HG03175 (cell line): ENCODE measurements around the gene GNG7.
"Not testable (repeated sequence)": the region's sequence is repeated elsewhere in the genome, so short reads cannot be mapped to it uniquely, and the experiment has no call there.

ENCODE experiments used
- ATAC-seq: cut with Tn5 transposase; IDR thresholded peaks from one replicate; pipeline ENCODE4 v1.9.1; 2021; ENCODE audit warnings: mild to moderate bottlenecking, moderate library complexity; ENCODE audit not compliant: unreplicated experiment

Gene GNG7

DNA sequence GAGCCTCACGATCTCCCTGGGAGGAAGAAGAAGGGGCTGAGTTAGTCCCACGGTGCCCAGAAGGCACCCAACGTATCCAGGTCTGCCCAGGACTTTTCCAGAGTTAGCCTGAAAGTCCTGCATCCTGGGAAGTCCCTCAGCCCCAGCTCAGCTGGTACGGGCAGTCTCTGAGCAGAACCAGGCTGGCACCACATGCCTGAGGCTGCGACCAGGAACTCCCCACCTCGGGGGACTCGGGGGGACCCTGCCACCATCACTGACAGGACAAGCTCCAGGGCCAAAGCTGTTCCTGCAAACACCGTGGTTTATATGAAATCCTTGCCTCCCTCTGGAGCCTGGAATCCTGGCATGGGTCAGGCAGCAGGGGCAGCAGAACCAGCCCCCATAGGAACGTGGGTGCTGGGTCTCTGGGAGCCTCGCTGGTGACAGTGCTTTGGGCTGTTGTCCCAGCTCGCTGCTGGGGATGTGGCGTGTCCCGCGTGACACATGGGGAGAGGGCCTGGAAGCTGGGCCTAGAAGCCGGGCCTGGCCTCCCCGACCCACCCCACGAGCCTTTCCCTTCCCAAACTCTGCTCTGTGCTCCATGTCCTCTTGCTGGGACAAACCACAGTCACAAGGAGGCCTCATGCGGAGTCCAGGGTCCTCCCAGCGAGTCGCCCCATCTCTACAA lies 55.5 kb downstream of the GNG7 start:
- no peak for ATAC-seq

GRCh38 chr19:2645826-2646225 lies 56.7 kb downstream of the GNG7 start:
- no peak for ATAC-seq

GRCh38 chr19:2643123-2643737 lies 59.3 kb downstream of the GNG7 start:
- ATAC-seq: not testable (repeated sequence)

- no peak for ATAC-seq
These were observed 61.2 kb downstream of the GNG7 start for GRCh38 chr19:2641332-2641698.

GRCh38 chr19:2640563-2641331 lies 61.7 kb downstream of the GNG7 start:
- no peak for ATAC-seq

DNA sequence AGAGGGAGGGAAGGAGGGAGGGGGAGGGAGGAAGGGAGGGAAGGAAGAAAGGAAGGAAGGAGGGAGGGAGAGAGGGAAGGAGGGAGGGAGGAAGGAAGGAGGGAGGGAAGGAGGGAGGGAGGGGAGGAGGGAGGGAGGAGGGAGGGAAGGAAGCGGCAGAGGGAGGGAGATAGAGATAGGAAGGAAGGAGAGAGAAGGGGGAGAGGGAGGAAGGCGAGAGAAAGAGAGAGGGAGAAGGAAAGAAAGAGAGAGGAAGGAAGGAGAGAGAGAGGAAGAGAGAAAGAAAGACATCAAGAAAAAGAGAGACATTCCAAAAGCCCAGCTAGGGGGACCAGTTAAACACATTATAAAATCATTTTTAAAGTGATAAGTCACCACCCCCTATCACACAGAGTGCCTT lies 62.5 kb downstream of the GNG7 start:
- no peak for ATAC-seq

DNA sequence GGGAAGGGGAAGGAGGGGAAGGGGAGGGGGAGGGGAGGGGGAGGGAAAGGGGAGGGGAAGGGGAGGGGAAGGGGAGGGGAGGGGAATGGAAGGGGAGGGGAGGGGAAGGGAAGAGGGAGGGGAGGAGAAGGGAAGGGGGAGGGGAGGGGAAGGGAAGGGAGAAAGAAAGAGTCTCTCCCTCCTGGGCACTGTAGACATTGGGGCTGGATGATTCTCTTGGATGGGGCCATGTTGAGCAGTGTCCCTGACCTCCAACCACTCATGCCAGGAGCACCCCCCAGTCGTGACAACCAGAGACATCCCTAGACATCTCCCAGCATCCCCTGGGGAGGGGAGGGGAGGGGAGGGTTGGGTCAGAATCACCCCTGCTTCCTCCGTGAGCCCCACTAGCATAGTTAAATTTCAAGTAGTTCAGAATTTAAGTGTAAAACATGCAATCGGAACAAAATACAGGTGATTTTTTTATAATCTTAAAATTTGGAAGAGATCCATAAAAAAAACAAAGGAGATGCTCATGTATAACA lies 64.0 kb downstream of the GNG7 start:
- no peak for ATAC-seq

- ATAC-seq: no peak
These were observed 65.4 kb downstream of the GNG7 start for GRCh38 chr19:2636897-2637683.

DNA sequence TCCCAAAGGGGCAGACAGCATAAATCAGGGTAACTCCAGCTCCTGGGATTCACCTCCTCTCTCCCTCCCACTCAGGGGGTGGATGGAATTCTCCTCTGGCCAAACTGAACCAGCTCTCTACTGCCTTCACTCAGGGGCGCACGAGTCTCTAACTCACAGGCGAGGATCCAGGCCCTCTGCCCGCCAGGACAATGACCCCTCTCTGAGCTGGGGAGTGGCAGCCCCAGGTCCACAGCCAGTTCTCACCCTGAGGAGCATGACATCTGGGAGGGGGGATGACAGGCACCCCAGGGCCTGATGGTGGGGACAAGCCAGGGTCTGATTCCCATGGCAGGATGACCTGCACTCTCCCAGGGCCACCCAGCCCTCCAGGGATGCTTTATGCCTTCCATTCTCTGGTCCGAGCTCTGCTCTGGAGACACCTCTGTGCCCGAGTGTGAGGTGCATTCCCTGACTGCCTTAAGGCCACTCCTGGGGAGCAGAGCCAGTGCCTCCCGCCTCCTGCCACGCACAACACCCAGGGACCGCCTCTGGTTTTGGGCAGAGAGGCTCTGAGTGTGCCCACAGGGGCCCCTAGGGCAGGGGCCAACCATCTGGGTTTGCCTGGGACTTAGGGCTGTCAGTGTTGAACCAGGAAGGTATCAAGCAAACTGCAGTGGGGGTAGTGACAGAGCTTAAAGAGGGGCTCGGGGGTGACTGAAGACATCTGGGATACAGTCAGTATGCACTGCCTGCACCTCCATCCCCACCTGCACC lies 66.2 kb downstream of the GNG7 start:
- ATAC-seq: no peak

GRCh38 chr19:2634960-2635359 lies 67.5 kb downstream of the GNG7 start:
- ATAC-seq: no peak

DNA sequence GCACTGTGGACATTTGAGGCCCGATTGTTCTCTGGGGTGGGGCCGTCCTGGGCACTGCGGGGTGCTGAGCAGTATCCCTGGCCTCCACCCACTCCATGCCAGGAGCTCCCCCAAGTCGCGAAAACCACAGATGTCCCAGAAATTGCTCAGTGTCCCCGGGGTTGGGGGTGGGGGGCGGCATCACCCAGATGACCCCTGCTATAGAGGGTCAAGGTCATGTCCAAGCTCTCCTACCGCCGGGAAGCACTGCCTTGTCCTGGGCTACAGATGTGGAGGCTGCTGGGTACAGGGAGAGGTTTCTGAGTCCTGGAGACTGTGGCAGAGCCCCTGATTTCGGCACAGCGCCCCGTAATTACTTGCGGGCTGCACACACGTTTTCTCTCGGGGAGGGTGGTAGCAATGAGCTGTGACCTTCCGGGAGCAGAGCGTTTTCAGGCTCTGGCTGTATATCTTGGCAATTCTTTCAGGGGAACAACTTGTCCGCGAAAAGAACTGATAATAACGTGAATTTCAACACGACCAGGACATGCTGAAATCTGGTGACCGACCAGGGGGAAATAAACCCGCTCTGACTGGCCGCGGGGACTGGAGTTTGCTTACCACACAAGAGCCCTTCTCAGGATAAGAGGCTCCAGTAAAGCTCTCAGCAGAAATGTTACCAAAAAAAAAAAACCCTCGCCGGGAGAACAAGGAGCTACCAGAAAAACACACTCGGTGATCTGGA lies 68.1 kb downstream of the GNG7 start:
- ATAC-seq: no peak

- ATAC-seq: no peak
These were observed 68.8 kb downstream of the GNG7 start for GRCh38 chr19:2633693-2634075.

- ATAC-seq: no peak
These were observed 71.2 kb downstream of the GNG7 start for GRCh38 chr19:2631213-2631821.

DNA sequence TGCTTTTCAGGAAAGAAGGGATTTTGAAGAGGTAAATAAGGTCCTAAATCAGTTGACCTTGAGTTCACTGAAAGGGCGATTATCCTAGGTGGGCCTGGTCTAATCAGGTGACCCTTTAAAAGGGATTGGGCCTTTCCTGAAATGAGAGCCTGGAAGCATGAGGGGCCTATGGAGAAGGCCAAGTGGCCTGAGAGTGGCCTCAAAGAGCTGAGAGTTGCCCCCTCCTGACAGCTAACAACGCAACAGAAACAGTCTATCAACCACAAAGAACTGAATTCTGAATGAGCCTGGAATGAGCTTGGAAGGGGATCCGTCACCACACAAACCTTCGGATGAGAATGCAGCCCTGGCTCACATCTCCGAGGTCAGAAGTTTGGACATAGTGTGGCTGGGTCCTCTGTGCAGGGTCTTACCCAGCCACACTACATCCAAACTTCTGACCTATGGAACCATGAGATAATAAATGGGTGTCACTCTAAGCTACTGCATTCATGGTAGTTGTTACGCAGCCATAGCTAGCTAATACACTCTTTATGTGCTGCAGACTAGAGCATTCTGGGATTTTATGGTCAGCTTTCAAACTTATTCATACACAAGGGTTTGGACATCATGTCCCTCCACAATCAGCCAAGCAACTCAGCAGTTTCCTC lies 72.0 kb downstream of the GNG7 start:
- ATAC-seq: no peak

DNA sequence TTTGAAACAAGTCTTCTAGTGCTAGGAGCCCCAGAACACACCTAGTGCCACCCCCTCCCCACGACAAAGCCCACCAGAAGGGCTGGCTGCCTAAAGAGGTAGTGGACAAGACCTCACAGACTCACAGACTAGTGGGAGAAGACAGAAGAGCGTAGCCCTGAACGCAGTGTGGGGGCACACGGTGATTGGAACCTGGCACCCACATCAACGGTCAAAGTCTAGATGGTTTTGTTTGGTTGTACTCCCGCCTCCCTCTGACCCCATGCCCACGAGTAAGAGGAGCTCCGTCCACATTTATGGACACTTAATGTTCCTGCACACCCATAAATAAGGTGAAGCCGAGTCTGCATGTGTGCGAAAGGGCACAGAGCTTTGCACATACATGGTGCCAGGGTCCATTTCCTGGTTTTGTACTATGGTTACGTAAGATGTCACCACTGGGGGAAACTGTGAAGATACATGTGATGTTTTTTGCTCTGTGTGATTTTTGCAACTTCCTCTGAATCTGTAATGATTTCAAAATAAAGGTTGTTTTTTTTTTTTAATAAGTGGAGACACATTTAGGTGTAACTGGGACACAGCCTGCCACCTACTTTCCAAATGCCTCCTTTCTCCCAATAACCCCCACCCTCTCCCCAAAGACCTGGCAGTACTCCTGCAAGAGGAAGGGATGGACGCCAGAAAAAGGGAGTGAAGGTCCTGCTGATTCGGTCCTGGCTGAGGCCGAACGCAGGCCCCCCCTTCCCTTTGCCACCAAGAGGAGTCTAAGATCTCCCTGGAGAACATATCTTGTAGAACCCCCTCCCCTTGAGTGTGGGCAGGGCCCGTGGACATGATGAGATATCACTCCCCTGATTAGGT lies 72.8 kb downstream of the GNG7 start:
- no peak for ATAC-seq

DNA sequence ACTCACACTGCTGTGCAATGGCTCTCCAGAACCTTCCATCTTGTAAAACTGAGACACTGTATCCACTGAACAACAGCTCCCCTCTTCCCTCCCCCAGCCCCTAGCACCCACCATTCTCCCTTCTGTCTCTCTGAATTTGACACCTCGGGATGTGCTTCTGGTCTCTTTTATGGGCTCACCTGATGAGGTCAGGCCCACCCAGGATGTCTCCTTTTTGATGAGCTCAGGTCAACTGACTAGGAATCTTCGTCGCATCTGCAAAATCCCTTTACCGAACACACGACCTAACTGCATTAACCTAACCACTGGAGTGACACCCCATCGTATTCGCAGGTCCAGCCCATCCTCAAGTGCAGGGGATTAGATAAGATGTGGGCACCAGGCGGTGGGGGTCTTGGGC lies 73.9 kb downstream of the GNG7 start:
- ATAC-seq: no peak

GRCh38 chr19:2627855-2628254 lies 74.6 kb downstream of the GNG7 start:
- ATAC-seq: no peak

DNA sequence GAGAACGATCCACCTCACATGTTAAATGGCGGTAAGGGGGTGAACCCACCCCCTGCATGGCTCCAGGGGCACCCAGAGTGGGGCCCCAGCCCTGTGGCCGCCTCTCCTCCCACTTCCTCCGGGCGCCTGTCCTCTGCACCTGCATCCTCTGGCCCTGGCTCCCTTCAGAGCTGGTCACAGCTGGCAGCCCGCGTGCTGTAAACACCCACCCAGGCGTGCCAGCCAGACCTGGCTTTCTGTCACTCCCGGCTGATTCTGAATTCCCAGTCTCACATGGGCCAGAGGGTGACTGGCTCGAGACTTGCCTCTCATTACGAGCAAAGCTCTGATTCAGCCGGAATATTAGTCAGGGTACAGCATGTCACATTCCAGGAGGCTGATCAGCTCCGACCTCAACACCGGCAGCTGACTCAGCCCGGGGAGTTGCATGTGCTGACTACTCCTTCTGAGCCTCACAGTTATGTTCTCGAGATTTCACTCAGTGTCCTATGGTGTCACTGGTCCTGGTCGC lies 75.1 kb downstream of the GNG7 start:
- ATAC-seq: peak; percentile 44
